OCI-LY7 (cell line): ENCODE results near the gene RNF169. TPM values are rescaled to one million over a fixed set of nuclear protein-coding genes. Genes with fewer than 3 reads are reported as not detected.

Experiments
- BruUV-seq: library from RNA; stranded (reverse); fragments of 400-500 nt; replicated peaks from 2 replicates; lab custom pipeline; 2021; lab: Mats Ljungman, UMichigan
- CTCF ChIA-PET: fragments of 300-600 bp; sonication (Branson Sonifier 250); formaldehyde crosslinking; loops from one replicate; lab custom pipeline; 2022; ENCODE audit warnings: antibody characterized with exemption; ENCODE audit not compliant: unreplicated experiment; lab: Charles Lee
- POLR2A ChIA-PET: fragments of 300-600 bp; sonication (Branson Sonifier 250); formaldehyde crosslinking; loops from one replicate; lab custom pipeline; 2022; ENCODE audit warnings: antibody characterized with exemption; lab: Charles Lee
- DNase-seq: peaks from one replicate; pipeline ENCODE4 v3.0.0-alpha.2; 2015; ENCODE audit warnings: low spot score
- H2AFZ ChIP-seq: fragments of 200-600 bp; sonication (generic), shearing (Covaris generic); 2 replicates; pipeline ENCODE4 v1.6.1; 2014; ENCODE audit warnings: mild to moderate bottlenecking, antibody characterized with exemption, low read length, moderate library complexity
- H3K27ac ChIP-seq: fragments of 200-600 bp; sonication (generic); 2 replicates; pipeline ENCODE4 v1.5.1; 2014; ENCODE audit warnings: mixed run types, low read depth, mild to moderate bottlenecking, moderate library complexity, low read length, inconsistent platforms; ENCODE audit not compliant: poor library complexity, severe bottlenecking
- H3K36me3 ChIP-seq: fragments of 200-600 bp; sonication (generic); 2 replicates; pipeline ENCODE4 v1.6.1; 2014; ENCODE audit warnings: mild to moderate bottlenecking, antibody characterized with exemption, low read length, moderate library complexity, mixed read lengths; ENCODE audit not compliant: insufficient read depth
- H3K4me1 ChIP-seq: fragments of 200-600 bp; sonication (generic); 2 replicates; pipeline ENCODE4 v1.5.1; 2014; ENCODE audit warnings: mild to moderate bottlenecking, low read length; ENCODE audit not compliant: insufficient read depth, poor library complexity, severe bottlenecking
- H3K4me2 ChIP-seq: fragments of 200-600 bp; sonication (generic); 2 replicates; pipeline ENCODE4 v1.6.1; 2014; ENCODE audit warnings: mild to moderate bottlenecking, low read length
- H3K4me3 ChIP-seq: fragments of 200-600 bp; sonication (generic); 2 replicates; pipeline ENCODE4 v1.5.1; 2014; ENCODE audit warnings: mild to moderate bottlenecking, low read depth, low read length; ENCODE audit not compliant: poor library complexity, severe bottlenecking
- H3K79me2 ChIP-seq: fragments of 200-600 bp; sonication (generic); 2 replicates; pipeline ENCODE4 v1.6.1; 2016; ENCODE audit warnings: low read depth, mild to moderate bottlenecking, low read length, moderate library complexity, mixed read lengths; ENCODE audit not compliant: insufficient read depth
- H3K9me2 ChIP-seq: fragments of 200-600 bp; sonication (generic); 2 replicates; pipeline ENCODE4 v1.6.1; 2016; ENCODE audit warnings: mild to moderate bottlenecking, low read length, mixed read lengths; ENCODE audit not compliant: insufficient read depth
- H3K9me3 ChIP-seq: fragments of 200-600 bp; sonication (generic); 2 replicates; pipeline ENCODE4 v1.6.1; 2014; ENCODE audit warnings: mild to moderate bottlenecking, mixed run types, low read length, mixed read lengths
- H4K20me1 ChIP-seq: fragments of 200-600 bp; sonication (generic); 2 replicates; pipeline ENCODE4 v1.6.1; 2014; ENCODE audit warnings: mild to moderate bottlenecking, antibody characterized with exemption, low read length, moderate library complexity, mixed read lengths; ENCODE audit not compliant: insufficient read depth
- CTCF ChIP-seq: fragments of 200-600 bp; sonication (generic); conservative IDR thresholded peaks from 2 replicates; pipeline ENCODE4 v1.5.1; 2014; ENCODE audit warnings: mild to moderate bottlenecking, antibody characterized with exemption, low read length, moderate library complexity, mixed read lengths
- EZH2phosphoT487 ChIP-seq: fragments of 200-600 bp; sonication (generic); IDR thresholded peaks from 2 replicates; pipeline ENCODE4 v1.6.1; 2018; ENCODE audit warnings: low read depth, borderline replicate concordance, mild to moderate bottlenecking, mixed run types, antibody characterized with exemption, low read length, moderate library complexity, mixed read lengths
- intact Hi-C: fragments of 100-400 bp; cut with micrococcal nuclease; formaldehyde crosslinking; loops from one replicate; pipeline ENCODE4 v1.10.0; 2022; ENCODE audit not compliant: unreplicated experiment
- total RNA-seq, 2 experiments: library from RNA; depleted of rRNA in 1 of 2; stranded (reverse); fragments of >200 nt in 1 of 2; shearing (Covaris generic) in 1 of 2; gene quantifications; 2 replicates each; pipeline ENCODE4 v1.2.3, GENCODE V29; 2014 to 2022

The RNF169 gene
- total RNA-seq, 2 experiments from 2014 or later, result 16.4 to 18.0 TPM

DNA sequence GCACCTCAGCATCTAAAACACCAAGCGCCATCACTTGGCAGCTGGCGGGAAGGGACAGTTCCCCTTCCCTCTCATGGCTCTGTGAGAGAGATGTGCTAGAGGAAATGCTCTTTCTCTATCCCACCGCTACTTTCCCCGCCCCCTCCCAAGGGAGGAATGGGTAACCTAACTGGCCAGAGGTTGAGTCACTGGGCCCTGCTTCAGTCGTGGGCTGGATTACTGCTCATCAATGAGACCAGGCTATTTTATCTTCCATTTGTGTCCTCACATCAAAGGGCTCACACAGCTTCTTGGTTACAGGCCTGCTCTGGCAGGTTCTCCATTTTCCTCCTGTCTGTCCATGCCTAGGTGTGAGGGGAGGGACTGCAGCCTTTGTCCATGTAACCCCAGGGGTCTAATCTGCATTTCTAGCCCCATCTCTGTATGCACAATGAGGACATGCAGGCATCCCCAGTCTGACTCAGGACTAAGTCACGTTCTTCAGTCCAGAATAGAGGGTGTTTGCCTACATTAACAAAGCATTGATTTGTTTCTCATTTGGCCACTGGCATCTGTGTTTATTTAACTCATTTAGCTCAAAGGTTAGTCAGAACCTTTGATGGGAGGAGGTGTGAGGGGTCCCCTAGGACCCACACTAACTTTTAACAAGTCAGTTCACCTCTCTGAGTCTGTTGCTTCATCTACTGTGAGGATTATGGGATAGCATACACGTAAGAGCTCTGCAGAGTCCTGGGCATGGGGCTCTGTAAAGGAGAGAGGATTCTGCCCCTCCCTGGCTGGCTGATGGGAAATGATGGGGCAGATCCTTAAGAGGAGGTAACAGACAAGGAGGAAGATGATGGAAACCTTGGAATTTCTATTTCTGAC, 101.1 kb downstream of the RNF169 start:
- no peak overlapping the region for H2AFZ ChIP-seq
- no peak overlapping the region for H3K4me3 ChIP-seq
- CTCF ChIA-PET, result no interaction called here
- H3K4me2 ChIP-seq, result no peak overlapping the region
- H3K36me3 ChIP-seq, result peaks cover 79% of the 10 kb centered on the region
- POLR2A ChIA-PET, result interaction anchor here (0.6 kb wide), 1 partner anchor 100 kb away, joined by 3 read pairs; no protein-coding TSS in a partner anchor
- no peak for TF ChIP-seq CTCF
- no peak for TF ChIP-seq EZH2phosphoT487
- DNase-seq, result peak; percentile 11
- no peak overlapping the region for H3K27ac ChIP-seq
- H3K9me2 ChIP-seq, result no peaks in the 10 kb centered on the region
- no peaks in the 10 kb centered on the region for H3K9me3 ChIP-seq
- no peaks in the 10 kb centered on the region for H4K20me1 ChIP-seq
- H3K79me2 ChIP-seq, result no peaks in the 10 kb centered on the region
- no peaks in the 10 kb centered on the region for H3K4me1 ChIP-seq
- intact Hi-C loops, result no loop called here
- BruUV-seq, result no TSS peak

- H3K36me3 ChIP-seq, result peaks cover 74% of the 10 kb centered on the region
- POLR2A ChIA-PET, result no interaction called here
Measured at GRCh38 chr11:74853223-74853622, 104.6 kb downstream of the RNF169 start.

More at GRCh38 chr11:74853223-74853622, 104.6 kb downstream of the RNF169 start:
- DNase-seq, result no peak
- no peak overlapping the region for H3K4me2 ChIP-seq
- H3K9me2 ChIP-seq, result no peaks in the 10 kb centered on the region
- no peak overlapping the region for H2AFZ ChIP-seq
- no peak for TF ChIP-seq EZH2phosphoT487
- TF ChIP-seq CTCF, result no peak
- BruUV-seq, result no TSS peak
- H3K27ac ChIP-seq, result no peak overlapping the region
- H4K20me1 ChIP-seq, result no peaks in the 10 kb centered on the region
- H3K9me3 ChIP-seq, result no peaks in the 10 kb centered on the region
- H3K79me2 ChIP-seq, result no peaks in the 10 kb centered on the region
- no peaks in the 10 kb centered on the region for H3K4me1 ChIP-seq
- intact Hi-C loops, result no loop called here
- H3K4me3 ChIP-seq, result no peak overlapping the region
- CTCF ChIA-PET, result no interaction called here
